GM19025 (cell line): Measurements from ENCODE around the gene KYNU.
"Not testable (repeated sequence)": the region's sequence is repeated elsewhere in the genome, so short reads cannot be mapped to it uniquely, and the experiment has no call there.

Experiments
- ATAC-seq: cut with Tn5 transposase; IDR thresholded peaks from one replicate; pipeline ENCODE4 v1.9.1; 2021; ENCODE audit warnings: mild to moderate bottlenecking, low read depth, moderate library complexity; ENCODE audit not compliant: unreplicated experiment

Gene KYNU

DNA sequence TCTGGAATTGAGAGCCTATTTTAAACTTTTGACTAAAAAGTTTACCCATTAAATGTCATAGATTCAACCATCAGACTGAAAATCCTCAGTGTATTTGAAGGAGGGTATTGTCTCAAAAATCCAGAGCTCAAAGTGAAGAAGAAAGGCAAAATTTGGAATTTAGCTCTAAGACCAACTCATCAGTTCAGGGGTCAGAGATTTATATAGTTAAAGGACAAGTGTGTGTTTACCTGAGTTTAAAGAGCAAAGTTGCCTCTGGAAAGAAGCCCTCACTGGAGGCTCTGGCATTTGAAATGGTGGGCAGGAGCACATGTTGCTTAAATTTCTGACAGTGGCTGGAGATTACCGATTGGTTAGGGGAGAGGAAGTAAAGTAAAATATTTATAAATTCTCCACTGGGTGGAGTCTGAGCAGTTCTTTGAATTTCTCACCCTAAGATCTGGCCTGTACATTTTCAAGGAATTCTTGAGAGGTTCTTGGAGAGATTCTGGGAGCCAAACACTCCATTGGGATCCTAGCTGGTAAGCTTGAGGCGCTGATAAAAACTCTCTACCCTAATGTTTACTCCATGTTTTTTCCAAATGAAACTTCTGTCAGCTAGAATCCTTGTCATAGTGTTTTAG is at the start of gene KYNU:
Gene KYNU, plus strand, starts transcription at position 449 of the 623 bp plus-strand sequence. CDS start 7,704 bp downstream, outside the sequence.
- peak; percentile 50 for ATAC-seq

DNA sequence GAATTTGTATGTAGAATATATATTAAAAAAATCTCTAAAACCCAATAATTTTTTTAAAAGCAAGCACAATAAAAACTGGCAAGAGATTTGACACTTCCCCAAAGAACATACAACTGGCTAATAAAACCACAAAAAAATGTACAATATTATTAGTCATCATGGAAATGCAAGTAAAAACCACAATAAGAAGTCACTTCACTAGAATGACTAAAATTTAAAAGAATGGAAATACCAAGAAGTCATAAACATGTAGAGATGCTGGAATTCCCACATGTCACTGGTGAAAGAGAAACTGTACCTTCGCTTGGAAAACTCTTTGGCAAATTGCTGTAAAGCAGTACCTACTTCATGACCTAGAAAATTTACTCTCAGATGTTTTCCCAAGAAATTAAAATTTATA is 43.4 kb upstream of the KYNU start:
- ATAC-seq: no peak

DNA sequence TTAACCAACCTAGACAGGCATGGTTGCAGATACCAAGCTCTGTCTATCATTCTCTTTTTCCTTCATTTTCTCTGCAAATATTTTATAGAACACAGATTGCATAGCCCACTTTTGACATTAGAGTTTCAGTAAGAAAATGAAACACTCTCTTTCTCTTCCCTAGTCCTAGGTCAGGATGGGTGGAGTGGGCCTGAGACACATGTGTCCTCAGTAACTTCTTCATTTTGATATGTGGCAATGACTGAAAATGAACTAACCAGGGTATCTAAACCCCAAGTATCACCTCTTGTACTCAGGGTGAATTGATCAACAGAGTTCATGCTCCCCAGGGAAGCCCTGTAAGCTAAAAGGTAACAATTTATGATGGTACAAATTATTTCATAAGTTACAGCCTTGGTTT is 37.0 kb upstream of the KYNU start:
- ATAC-seq: no peak

DNA sequence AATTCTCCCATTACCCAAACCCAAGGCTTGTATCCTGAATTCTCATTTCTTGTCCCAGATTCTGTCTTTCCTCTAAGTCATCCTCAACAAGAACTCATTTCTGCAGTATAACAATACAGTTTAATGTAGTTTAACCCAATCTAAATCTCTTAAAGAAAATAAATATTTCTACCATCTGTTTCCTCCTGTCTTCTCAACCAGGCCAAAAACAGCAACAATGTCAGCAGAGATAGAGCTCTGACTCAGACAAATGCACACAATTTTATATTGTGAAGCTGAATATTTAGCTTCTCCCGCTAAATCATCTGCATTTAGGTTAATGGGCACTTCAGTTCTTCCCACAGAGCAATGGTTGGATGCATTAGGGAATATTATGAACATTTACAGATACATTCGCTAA is 35.7 kb upstream of the KYNU start:
- ATAC-seq: no peak

DNA sequence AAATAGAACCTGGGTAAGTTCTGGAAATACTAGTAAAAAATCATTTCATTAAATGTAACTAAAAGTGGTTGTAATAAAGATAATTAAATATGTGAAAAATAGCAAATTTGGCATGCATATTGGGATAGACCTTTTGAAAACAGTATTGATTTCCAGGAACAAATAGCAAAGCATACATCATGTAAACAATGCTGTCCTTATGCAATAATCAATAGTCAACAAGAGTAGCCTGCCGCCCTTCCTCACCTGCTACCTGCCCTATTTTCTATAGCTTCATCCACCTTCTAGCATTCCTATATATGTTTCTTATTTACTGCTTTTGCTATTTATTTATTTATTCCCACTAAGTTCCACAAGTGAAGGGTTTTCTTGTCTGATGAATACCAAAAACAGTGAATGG is 35.1 kb upstream of the KYNU start:
- no peak for ATAC-seq

DNA sequence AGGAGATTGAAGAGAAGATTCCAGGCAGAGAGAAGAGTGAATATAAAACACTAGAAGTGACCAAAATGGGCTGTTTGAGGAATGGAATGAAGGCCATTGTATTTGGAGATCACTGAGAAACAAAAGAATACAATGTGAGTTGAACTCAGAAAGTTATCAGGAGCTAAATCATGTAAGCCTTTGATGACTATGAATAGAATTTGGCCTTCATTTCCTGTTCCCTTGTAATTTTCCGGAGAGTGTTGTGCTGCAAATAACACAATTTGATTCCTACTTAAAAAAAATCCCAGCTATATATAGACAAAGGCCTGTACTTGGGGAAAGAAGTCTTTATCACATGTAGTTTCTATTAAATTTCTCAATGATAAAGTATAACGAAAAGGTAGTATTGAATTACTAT is 33.7 kb upstream of the KYNU start:
- no peak for ATAC-seq

DNA sequence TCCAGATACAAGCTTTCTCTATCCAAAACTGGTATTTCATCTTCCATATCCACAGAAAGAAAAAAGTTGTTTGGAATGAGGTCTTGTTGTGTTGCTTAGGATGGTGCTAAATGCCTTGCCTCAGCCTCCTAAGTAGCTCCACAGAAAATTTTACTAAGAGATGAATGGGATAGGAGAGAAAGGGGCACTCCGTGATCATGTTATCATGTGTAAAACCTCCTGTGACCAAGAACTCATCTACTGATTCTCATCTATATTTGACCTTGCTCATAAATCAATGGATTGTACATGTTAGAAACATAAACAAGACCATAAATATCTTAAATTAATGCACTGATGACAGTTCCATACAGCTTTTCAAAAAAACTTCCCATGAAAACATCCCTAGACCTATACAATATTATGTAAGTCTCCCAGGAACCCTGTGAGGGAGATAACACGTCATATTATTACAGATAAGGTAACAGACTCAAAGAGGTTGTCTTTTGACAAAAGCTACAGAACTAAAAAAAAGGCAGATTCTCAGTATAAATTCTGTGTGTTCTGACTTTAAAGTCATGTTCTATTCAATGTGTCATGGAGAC is 29.3 kb upstream of the KYNU start:
- no peak for ATAC-seq

DNA sequence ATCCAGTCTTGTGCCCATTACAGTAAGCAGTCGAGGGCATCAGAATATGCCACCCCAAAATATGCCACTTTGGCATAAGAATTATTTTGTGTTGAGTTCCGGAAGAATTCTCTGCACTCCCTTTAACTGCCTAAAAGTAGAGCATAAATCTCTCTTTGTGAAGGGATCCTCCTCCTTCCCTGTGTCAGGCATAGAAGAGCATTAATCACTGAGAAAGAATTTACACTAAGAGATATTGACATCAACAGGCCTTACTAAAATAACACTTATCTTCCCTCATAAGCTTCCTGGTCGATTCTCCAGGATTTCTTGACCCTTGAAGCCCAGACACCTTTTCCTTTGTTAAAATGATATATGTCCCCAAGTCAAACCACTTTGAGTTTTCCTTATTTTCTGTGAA is 27.6 kb upstream of the KYNU start:
- ATAC-seq: no peak

DNA sequence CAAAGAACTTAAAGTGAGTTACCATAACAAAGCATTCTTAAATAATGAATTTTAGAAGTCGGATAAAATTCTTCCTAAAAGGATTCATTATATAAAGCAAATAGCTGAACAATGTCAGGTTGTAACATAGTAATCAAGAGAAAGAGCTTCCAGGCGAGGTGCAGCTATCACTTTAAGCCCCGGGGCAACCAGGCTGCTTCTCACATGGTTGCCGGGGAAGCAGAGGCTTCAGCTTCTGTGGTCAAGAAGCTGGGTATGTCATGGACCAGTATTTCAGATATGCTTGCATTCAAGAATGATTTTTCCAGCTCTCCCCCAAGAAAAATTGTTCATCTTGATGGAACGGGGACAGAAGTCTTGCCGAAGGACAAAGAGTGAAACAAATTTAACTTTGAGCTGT is 23.6 kb upstream of the KYNU start:
- no peak for ATAC-seq

DNA sequence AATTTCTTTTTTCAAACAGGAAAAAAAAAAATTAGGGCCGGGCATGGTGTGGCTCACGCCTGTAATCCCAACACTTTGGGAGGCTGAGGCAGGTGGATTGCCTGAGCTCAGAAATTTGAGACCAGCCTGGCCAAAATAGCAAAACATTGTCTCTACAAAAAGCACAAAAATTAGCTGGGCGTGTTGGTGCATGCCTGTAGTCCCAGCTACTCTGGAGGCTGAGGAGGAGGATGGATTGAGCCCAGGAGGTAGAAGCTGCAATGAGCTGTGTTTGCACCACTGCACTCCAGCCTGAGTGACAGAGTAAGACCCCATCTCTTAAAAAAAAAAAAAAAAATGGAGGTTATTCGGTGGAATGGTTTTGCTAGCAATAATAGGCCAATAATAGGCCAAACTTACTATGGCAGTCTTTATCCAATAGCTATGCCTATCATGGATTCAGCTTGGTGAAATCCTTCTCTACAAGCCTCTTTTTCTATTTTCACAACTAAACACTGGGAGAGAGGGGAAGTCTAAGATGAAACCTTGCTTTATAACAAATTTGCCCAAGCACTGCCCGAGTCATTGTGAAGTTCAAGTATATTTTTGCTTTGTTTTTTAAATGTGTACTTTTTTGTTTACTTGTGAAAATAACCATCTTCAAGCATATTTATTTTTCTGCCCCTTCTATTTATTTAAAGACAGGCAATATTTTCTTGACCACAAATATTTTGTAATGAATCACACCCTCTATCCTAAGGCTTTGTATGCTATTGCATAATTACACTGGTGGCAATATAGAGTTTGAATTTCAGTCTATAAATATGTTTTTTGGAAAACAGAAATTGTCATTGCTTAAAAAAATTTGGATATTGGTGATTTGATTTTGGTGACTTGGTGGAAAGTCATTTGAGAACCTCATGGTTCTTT is 20.0 kb upstream of the KYNU start:
- no peak for ATAC-seq

DNA sequence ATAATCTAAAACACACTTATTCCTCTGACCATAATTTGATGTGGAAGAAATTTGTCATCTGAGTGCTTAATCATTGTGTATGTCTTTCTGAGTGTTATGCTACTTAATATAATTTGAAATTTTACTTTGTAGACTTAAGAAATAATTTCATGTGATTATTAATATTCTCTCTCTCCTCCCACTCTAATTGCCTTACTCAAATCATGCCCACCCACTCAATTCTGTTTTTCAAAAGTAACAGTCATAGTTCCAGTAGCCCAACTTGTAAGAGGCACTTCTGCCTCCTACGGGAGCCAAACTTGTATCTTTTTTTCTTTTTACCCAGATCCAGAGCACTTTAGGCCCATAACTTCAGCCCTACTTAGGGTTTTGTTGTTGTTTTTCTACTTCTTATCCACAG is 18.5 kb upstream of the KYNU start:
- ATAC-seq: no peak

DNA sequence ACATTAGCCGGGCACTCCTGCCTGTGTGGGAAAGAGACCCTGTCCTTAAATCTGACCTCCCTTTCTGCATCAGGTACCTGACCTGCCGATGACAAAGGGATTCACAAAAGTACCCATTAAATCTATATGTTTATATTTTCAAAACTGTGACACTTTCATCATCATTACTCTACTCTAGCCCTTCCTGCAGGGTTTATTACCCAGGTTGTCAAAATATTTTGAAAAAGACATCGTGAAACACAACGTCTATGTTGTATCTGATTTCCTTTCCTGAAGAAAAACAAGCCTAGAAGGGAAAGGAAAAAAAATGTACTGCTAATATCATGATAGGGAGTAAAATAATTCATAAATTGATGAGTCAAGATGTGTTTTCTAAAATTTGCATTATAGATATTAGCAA is 15.2 kb upstream of the KYNU start:
- ATAC-seq: no peak

DNA sequence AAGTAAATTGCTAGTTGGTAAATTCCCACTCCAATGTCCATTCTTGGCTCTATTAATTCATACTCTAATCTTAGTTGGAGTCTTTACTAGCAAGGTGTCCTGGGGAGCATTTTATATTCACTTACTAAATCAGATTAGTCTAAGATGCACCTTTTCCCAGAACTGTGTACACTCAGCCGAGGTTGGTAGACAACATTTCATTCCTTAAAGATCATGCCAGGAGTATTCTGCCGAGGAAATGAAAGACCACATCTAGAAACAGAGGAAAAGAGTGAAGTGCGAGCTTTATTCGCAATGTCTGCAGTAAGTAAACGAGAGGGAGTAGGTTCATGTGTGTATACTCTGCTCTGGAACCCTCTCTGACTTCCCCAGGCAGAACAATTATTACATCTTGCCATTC is 14.6 kb upstream of the KYNU start:
- no peak for ATAC-seq

DNA sequence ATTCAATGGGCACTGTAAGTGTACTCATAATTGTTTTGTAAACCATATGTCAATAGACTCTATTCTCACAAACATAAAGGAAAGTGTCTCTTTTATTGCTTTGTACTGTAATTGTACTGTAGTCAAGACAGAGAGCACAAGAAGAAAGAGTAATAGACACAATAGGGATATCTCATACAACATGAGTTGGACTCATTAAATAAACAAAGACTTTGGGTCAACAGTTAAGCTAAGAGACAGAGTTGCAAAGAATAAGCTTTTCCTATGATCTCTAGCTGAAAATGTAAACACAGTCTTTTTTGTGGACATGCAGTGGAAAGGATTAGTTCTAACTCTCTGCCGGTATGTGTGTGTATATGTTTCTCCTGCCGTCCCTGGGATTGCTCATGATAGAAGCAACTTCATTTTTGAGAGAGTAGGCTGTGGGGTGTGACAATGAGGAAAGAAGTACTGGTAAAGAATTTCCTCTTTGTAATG is 13.9 kb upstream of the KYNU start:
- ATAC-seq: no peak

DNA sequence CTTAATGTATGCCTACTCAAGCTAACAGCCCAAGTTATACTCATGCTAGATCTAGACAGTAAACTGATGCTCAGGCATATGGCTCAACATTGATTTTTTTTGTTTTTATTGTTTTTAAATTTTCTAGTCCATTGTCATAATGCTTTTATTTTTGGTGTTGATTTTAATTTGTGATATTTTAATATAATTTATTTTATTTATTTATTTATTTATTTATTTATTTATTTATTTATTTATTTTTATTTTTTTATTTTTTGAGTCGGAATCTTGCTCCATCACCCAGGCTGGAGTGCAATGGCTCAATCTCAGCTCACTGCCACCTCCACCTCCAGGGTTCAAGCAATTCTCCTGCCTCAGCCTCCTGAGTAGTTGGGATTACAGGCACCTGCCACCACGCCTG is 12.9 kb upstream of the KYNU start:
- not testable (repeated sequence) for ATAC-seq

DNA sequence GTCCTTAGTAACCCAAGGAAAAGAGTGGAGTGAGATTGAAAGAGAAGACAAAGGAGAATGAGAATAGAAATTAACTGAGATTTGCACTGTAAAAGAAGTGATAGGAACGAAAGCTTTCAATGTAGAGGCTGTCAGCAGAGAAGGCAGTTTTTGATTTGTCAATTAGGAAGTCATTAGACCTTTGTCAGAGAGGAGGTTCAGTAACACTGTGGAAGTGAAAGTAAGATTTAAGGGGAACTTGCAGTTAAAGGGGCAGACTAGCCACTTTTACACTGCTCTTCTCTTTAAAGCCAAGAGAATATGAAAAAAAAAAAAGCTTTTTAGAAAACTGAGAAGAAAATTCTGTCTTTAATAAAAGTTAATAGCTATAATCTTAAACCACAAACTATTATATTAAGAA is 11.5 kb upstream of the KYNU start:
- peak; percentile 90 for ATAC-seq

DNA sequence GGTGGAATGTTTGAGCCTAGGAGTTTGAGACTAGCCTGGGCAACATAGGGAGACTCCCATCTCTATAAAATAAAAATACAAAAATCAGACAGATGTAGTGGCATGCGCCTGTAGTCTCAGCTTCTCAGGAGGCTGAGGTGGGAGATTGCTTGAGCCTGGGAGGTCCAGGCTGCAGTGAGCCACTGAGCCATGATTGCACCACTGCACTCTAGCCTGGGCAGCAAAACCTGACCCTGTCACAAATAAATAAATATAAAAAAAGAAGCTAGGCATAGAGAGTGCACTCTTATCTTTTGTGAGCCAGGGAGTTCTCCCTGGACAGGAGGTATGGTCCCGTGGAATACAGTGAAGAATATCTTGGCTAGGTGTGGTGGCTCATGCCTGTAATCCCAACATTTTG is 11.0 kb upstream of the KYNU start:
- peak; percentile 8 for ATAC-seq

DNA sequence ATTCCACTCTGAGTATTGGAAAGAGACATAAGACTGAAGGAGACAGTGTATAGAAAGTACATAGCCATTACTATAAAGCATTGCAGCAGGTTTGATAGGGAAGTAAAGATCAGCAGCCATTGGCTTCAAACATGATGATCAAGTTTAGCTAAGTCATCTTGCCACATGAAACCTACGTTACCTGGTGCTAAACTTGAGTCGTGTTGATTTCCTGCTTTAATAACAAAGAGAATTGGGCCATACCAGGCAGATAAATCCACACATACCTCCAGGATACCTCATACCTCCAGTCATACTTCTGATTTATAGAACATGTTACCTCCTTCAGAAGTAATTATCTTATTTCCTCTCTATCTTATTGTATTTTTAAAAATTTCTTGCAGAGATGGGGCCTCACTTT is 10.3 kb upstream of the KYNU start:
- ATAC-seq: no peak

DNA sequence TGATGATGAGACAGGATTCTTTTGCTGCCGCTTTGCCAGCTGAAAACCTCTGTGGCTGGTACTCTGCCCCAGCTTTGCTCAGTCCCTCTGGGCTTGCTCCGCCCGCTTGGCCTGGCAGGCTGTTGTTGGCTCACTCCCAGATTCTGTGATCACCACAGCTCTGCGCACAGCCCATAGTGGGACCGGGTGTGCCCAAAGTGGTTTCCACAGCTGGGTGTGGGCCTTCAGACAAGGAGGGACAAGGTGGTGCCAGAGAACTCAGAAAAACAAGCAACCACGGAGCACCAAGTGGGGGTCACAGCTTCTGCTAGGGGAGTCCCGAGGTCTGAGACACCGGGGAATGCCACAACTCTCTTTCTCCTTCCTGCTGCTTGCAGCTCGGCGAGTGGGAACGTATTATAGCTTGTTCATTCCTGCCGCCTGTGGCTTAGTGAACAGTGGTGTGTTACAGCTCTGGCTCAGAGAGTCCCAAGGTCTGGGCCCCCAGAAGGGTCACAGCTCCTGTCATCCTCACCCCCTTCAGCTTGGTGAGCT is 9.2 kb upstream of the KYNU start:
- ATAC-seq: peak; percentile 40

DNA sequence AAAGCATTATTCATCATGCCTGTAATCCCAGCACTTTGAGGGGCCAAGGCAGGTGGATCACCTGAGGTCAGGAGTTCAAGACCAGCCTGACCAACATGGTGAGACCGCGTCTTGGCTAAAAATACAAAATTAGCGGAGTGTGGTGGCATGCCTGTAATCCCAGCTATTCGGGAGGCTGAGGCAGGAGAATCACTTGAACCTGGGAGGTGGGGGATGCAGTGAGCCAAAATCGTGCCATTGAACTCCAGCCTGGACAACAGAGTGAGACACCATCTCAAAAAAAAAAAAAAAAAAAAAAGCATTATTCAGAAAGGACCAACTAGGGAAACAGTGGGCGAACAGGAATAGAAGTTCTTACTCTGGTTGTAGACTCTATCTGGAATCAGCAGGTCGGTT is 8.4 kb upstream of the KYNU start:
- ATAC-seq: not testable (repeated sequence)

DNA sequence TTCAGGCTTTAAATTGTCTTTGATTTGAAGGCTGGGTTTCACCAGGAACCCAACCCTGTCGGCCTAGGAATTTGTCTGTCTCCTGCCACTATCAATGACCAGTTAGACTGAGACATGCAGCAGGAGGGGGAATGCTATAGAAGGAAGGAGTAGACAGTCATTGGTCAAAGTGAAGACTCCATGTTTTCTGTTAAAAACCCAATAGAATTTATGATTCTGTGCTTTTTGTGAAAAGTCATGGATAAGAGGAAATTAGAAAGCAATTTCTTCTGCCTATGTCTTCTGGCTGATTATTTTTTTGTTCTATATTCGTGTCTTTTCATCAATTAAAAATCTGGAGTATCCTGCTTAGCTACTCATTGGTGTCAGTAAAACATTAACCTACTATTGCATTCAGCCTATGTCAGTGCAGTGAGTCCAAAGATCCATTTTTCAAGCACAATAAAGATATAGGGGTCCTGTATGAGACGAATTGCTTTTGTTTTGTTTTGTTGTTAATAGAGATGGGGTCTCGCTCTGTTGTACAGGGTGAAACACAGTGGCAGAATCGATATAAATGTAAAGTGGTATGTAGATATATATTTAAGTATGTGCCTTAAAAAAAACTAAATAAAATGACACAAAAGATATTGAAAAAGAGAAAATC is 7.9 kb upstream of the KYNU start:
- no peak for ATAC-seq
